ENCODE results near the gene LCP2. TPM values are rescaled to one million over a fixed set of nuclear protein-coding genes. Genes with fewer than 3 reads are reported as not detected.

LCP2 gene
- total RNA-seq, 1 experiment from 2014 or later: not detected

DNA sequence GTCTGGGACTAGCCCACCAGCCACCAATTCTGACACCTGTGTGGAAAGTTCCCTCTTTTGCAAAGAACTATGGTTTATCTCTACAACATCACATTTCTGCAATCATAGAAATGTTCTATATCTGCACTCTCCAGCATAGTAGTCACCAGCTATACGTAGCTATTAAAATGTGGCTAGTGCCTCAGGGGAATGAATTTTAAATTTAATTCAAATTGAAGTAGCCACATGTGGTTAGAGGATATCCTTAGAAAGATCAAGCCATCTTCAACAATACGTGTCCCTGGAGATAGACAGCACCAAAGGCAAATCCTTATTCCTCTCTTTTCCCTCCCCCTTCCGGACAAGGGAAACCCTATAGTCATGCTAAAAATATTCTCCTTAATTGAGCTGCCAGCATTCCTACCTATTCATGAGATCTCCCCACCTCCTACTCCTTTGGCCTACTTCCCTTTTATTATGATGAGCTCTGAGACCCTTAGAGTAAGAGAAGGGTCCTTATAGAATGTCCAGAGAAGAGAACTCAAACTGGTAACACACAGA lies 11.1 kb downstream of the LCP2 start:
- H3K4me2 ChIP-seq: no peak overlapping the region
- ChIA-PET CTCF (no interaction called here), POLR2A (ENCODE audit: unreplicated experiment) (no interaction called here)
- H3K4me3 ChIP-seq: no peak overlapping the region
- no peak for DNase-seq
- H3K79me2 ChIP-seq (ENCODE audit: low read depth): no peaks in the 10 kb centered on the region
- intact Hi-C loops (cut with micrococcal nuclease; ENCODE audit: unreplicated experiment): no loop called here
- no TSS peak for BruUV-seq (replicated peaks)
- peaks cover 57% of the 10 kb centered on the region for H3K27me3 ChIP-seq (ENCODE audit: insufficient read depth, low read depth)
- no peaks in the 10 kb centered on the region for H4K20me1 ChIP-seq (ENCODE audit: insufficient read depth)
- no peaks in the 10 kb centered on the region for H3K4me1 ChIP-seq (replicated peaks; ENCODE audit: insufficient read depth)
- H3K27ac ChIP-seq: no peak overlapping the region
- no peaks in the 10 kb centered on the region for H3K36me3 ChIP-seq (ENCODE audit: low read depth)
- H3K9me2 ChIP-seq (ENCODE audit: insufficient read depth): no peaks in the 10 kb centered on the region
- no peaks in the 10 kb centered on the region for H3F3A ChIP-seq (ENCODE audit: insufficient read depth, low read depth)
- no peak overlapping the region for H2AFZ ChIP-seq
- TF ChIP-seq, protein P1, sequence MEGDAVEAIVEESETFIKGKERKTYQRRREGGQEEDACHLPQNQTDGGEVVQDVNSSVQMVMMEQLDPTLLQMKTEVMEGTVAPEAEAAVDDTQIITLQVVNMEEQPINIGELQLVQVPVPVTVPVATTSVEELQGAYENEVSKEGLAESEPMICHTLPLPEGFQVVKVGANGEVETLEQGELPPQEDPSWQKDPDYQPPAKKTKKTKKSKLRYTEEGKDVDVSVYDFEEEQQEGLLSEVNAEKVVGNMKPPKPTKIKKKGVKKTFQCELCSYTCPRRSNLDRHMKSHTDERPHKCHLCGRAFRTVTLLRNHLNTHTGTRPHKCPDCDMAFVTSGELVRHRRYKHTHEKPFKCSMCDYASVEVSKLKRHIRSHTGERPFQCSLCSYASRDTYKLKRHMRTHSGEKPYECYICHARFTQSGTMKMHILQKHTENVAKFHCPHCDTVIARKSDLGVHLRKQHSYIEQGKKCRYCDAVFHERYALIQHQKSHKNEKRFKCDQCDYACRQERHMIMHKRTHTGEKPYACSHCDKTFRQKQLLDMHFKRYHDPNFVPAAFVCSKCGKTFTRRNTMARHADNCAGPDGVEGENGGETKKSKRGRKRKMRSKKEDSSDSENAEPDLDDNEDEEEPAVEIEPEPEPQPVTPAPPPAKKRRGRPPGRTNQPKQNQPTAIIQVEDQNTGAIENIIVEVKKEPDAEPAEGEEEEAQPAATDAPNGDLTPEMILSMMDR (conservative IDR thresholded peaks at IDR 0.05): no peak
- 0 out of 2 replicates have a peak, but pooled peaks cover 9% of the 10 kb centered on the region for H3K9me3 ChIP-seq (ENCODE audit: insufficient read depth, low read depth)

GRCh38 chr5:170285181-170285580 lies 12.4 kb downstream of the LCP2 start:
- Histone ChIP-seq H3K4me3 (no peak overlapping the region), H4K20me1 (ENCODE audit: insufficient read depth) (no peaks in the 10 kb centered on the region), H3K4me2 (no peak overlapping the region), H3K4me1 (replicated peaks; ENCODE audit: insufficient read depth) (no peaks in the 10 kb centered on the region), H3K9me3 (ENCODE audit: insufficient read depth, low read depth) (0 out of 2 replicates have a peak, but pooled peaks cover 9% of the 10 kb centered on the region), H3F3A (ENCODE audit: insufficient read depth, low read depth) (no peaks in the 10 kb centered on the region), H2AFZ (no peak overlapping the region), H3K27ac (no peak overlapping the region), H3K9me2 (ENCODE audit: insufficient read depth) (no peaks in the 10 kb centered on the region), H3K27me3 (ENCODE audit: insufficient read depth, low read depth) (peaks cover 47% of the 10 kb centered on the region), H3K79me2 (ENCODE audit: low read depth) (no peaks in the 10 kb centered on the region), H3K36me3 (ENCODE audit: low read depth) (no peaks in the 10 kb centered on the region)
- POLR2A ChIA-PET (ENCODE audit: unreplicated experiment): no interaction called here
- DNase-seq: no peak
- CTCF ChIA-PET: no interaction called here
- no TSS peak for BruUV-seq (replicated peaks)
- TF ChIP-seq, protein P1 (conservative IDR thresholded peaks at IDR 0.05): no peak
- no peak for TF ChIP-seq EZH2 (IDR thresholded peaks at IDR 0.05; ENCODE audit: low read depth)
- intact Hi-C loops (cut with micrococcal nuclease; ENCODE audit: unreplicated experiment): no loop called here

GRCh38 chr5:170284231-170284630 lies 13.3 kb downstream of the LCP2 start:
- Histone ChIP-seq H3K36me3 (ENCODE audit: low read depth) (no peaks in the 10 kb centered on the region), H3F3A (ENCODE audit: insufficient read depth, low read depth) (no peaks in the 10 kb centered on the region), H3K4me3 (no peak overlapping the region), H3K4me1 (replicated peaks; ENCODE audit: insufficient read depth) (no peaks in the 10 kb centered on the region), H4K20me1 (ENCODE audit: insufficient read depth) (no peaks in the 10 kb centered on the region), H3K27me3 (ENCODE audit: insufficient read depth, low read depth) (peaks cover 40% of the 10 kb centered on the region), H3K9me3 (ENCODE audit: insufficient read depth, low read depth) (0 out of 2 replicates have a peak, but pooled peaks cover 9% of the 10 kb centered on the region), H2AFZ (no peak overlapping the region), H3K79me2 (ENCODE audit: low read depth) (no peaks in the 10 kb centered on the region), H3K4me2 (no peak overlapping the region), H3K27ac (no peak overlapping the region), H3K9me2 (ENCODE audit: insufficient read depth) (no peaks in the 10 kb centered on the region)
- BruUV-seq (replicated peaks): no TSS peak
- no peak for DNase-seq
- TF ChIP-seq EZH2 (IDR thresholded peaks at IDR 0.05; ENCODE audit: low read depth): no peak
- TF ChIP-seq, protein P1 (conservative IDR thresholded peaks at IDR 0.05): no peak
- POLR2A ChIA-PET (ENCODE audit: unreplicated experiment): no interaction called here
- intact Hi-C loops (cut with micrococcal nuclease; ENCODE audit: unreplicated experiment): no loop called here
- CTCF ChIA-PET: no interaction called here
